AG09319 (cell line): ENCODE data around the gene CHCHD6.

Experiments used
- DNase-seq: peaks from one replicate; pipeline ENCODE4 v3.0.0-alpha.2; 2010; ENCODE audit warnings: low read depth; ENCODE audit errors: extremely low read depth
- TF ChIP-seq, protein P1 (sequence below): IDR thresholded peaks from 2 replicates; pipeline ENCODE4 v1.5.1; 2011; ENCODE audit warnings: low read depth, mild to moderate bottlenecking, inconsistent platforms, low read length, moderate library complexity

The CHCHD6 gene

DNA sequence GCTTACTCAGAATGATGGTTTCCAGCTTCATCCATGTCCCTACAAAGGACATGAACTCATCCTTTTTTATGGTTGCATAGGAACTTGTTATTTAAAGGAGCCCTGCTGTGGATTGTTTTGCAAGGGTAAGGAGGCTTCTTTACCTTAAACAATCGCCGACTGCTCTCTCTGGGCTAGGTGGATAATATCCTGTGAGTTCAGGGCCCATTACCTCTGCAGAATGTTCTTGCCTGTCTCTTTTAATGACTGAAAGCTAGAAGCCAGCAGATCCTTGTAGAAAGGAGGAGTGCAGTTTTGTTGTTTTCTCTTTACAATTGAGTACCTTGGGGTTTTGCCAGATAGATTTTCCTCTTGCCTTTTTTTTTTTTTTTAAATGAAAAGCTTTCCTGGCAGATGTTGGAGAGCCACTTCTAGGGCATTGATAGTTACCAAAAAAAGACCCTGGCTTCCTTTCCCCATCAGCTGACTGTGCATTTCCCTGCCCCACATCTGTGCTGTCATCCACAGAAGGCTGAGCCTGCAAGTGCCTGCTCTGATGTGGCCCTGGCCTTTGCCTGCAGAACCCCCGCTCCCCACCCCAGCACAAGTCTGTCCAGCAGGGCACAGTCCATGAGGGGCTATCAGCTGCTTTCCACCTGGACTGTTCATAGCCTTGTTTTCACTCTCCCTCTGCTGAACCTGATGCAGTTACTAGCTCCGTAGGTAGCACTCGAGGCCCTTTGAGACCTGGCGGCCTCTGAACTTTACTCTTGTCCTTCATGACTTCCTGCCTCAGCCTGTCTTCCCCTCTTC is 113.1 kb downstream of the CHCHD6 start:
- DNase-seq = no peak
- TF ChIP-seq, protein P1, sequence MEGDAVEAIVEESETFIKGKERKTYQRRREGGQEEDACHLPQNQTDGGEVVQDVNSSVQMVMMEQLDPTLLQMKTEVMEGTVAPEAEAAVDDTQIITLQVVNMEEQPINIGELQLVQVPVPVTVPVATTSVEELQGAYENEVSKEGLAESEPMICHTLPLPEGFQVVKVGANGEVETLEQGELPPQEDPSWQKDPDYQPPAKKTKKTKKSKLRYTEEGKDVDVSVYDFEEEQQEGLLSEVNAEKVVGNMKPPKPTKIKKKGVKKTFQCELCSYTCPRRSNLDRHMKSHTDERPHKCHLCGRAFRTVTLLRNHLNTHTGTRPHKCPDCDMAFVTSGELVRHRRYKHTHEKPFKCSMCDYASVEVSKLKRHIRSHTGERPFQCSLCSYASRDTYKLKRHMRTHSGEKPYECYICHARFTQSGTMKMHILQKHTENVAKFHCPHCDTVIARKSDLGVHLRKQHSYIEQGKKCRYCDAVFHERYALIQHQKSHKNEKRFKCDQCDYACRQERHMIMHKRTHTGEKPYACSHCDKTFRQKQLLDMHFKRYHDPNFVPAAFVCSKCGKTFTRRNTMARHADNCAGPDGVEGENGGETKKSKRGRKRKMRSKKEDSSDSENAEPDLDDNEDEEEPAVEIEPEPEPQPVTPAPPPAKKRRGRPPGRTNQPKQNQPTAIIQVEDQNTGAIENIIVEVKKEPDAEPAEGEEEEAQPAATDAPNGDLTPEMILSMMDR = no peak

DNA sequence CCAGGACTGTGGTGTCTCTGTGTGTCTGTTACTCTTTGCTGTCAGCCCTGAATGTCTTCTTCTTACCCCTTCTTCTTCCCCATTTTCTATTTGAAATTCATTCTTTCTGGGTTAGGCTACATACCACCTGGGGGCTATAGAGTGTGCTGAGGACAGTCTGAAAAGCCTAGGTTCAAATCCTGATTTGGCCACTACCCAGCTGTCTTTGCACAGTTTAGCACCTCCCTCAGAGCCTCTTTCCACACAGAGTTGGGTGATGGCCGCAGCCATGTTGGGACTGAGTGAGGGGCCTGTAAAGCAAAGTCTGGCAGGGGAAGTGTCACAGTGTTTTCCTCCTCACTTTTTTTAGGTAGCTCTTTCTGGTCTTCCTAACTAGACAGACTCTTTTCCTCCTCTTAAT is 113.7 kb downstream of the CHCHD6 start:
- TF ChIP-seq, protein P1 = no peak
- no peak for DNase-seq

DNA sequence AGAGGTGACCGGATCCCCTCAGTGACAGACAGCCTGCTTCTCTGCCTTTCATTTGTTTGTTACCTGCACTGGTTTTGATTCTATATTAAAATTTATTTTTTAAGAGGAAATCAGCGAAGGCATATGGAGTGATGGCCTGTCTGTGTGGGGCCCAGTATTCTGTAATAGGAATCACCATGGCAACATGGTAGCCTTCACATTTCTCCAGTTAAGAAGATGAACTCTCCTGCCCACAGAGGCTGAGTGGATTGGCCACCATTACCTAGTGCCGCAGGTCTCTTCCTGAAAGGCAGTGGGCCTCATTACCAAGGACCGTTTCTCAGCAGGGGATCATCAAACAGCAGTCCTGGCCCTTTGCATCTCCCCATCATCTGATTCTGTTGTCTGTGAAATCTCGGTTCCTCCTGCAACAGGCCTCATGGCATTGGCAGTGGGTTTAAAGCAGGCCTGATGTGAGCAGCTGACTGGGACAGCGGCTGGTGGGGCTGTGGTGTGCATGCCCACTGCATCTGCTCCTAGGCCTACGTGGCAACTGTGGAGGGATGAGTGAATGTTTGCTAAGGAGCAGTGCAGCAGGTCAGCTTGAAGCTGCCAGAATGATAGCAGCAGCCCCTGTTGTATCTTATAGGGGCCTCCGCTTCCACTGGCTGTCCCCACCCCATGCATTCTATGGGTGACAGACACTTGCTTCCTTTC is 114.5 kb downstream of the CHCHD6 start:
- no peak for DNase-seq
- TF ChIP-seq, protein P1 = no peak

DNA sequence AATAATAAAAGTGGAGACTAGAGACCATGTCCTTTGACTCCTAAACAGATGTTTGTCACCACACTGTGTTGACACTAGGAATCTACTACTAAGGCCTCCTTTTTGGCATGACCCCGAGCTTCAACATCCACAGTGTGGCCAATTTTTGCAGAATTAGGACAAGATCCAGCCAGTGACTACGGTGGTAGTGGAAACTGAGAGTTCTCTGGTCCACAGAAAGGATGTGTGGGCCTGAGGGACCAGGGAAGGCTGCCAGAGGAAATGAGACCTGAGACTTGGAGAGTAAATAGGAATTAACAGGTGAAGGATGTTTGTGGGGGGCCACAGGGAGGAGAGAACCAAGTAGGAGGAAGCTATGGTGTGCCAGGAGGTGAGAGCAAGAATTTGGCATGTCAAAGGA is 122.7 kb downstream of the CHCHD6 start:
- TF ChIP-seq, protein P1 = no peak

DNA sequence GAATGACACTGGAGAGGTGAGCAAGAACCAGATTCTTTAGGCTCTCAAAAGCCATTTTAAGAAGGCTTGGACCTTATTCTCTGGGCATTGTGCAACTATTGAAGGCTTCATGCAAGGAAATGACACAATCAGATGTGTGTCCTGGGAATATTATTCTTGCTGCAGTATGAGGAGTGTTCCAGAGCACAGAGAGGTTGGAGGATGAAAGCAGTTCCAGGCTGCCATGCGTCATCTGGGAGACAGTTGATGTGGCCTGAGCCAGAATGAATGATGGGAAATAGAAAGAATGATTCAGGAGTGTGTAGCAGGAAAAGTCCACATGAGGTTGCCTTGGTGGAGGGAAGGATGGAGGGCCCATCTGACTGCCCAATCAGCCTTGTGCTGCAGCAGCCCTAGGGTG is 123.1 kb downstream of the CHCHD6 start:
- TF ChIP-seq, protein P1 = no peak
- no peak for DNase-seq

More for the DNA sequence above, 122.7 kb downstream of the CHCHD6 start:
- no peak for DNase-seq

DNA sequence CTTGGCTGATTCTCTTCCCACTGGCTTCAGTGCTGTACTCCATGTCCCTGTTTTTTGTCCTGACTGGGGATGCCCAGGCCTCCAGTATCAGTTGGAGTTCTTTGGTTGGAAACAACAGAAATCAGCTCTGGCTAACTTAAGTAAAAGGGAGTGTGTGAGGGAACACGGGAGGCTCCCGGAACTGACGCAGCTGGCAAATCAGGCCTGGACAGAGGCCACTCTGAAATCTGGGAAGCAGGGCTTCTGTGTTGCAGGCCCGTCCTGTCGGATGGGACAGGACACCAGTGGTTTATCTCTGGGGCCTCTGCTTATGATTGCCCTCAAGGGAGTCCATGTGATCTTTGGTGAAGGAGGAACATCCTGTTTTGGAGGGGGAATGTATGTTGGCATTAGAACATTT is 124.3 kb downstream of the CHCHD6 start:
- DNase-seq = no peak
- TF ChIP-seq, protein P1 = no peak

DNA sequence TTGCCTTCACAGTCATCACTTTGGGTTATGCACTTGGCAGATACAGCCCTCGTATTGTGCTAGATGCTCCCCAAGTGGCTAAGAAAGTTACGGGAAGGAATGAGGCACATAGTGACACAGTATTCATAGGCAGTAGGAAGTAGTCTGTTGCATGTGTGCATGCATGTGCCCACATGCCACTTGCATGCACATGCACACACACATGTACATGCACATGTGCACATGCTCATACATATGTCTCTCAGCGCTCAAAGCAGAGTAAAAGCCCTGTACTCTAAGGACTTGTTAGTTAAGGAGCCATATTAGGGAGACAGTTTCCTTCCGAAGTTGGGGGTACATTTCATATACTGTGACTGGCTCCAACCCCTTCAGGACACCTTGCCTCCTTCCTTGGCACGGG is 128.9 kb downstream of the CHCHD6 start:
- TF ChIP-seq, protein P1 = no peak
- DNase-seq = no peak
